Fibroblast of skin of left biceps (primary cell): Measurements from ENCODE around the gene SMAD5.

Source experiments
- DNase-seq, 2 experiments: peaks; one replicate each; pipeline ENCODE4 v3.0.0-alpha.2; 2013; ENCODE audit warnings: low read depth in 2 of 2

SMAD5 gene

DNA sequence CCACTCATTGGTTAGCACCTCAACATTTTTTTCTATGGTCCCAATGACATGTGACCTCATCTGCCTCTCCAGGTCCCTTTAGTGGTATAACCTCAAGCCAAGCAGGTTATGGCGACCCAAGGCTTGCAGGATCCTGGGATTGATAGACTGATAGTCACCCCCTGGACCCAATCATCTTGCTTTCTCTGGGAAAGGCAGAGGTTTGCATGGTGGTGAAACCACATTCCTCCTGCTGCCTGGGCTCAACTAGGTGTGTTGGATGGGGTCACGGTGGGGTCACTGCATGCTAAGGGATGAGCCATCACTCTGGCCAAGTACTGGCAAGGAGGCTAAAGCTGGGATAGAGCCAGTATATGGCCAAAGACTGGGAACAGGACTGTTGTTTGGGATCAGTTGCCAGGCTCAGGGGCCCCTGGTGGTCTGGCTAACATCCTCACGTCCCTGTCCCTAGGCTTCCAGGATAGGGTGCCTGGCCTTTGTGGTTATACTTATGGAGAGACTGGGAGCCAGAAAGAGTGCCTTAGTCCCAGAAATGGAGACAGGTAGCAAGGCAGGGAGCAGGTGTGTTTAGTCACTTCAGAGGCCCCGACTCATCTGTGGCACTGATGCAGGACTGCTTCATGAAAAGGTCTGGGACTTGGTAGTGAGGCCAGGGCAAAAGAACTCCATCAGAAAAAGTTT lies 65.0 kb downstream of the SMAD5 start:
- DNase-seq: no peak

DNA sequence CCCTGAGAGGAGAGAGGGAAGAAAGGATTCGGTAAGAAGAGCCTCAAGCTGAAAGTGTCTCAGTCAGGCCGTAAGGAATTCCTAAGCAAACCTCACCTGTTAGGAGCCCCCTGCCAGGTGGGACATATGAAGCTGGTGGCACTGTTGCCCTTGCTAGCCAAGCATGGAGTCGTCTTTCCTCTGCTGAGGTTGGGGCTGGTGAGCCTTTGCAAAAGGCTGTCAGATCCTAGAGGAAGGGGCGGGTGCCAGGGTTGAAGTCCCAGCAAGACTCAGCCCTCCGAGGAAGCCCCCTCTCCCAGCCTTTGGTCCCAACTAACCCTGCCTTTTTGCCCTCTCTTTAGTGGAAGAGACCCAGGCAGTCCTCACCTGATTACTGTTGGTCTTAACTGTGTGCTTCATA lies 65.8 kb downstream of the SMAD5 start:
- DNase-seq: no peak

DNA sequence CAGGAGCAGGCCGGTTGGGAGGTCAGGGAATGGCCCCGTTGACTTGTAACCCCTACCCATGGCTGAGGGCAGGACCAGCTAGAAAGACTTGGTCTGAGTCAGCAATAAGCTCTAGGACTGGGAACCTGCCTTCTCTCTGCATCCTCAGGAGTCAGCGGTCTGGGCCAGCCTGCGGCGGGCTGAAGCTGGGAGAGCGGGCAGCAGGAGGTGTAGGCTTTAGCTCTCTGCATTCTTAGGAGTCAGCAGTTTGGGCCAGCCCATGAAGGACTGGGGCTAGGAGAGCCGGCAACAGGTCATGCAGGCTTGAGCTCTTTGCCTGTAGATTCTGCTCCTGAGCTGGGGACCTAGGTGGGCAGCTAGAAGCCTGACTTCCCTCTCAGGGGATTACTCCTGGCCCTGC lies 66.8 kb downstream of the SMAD5 start:
- no peak for DNase-seq

DNA sequence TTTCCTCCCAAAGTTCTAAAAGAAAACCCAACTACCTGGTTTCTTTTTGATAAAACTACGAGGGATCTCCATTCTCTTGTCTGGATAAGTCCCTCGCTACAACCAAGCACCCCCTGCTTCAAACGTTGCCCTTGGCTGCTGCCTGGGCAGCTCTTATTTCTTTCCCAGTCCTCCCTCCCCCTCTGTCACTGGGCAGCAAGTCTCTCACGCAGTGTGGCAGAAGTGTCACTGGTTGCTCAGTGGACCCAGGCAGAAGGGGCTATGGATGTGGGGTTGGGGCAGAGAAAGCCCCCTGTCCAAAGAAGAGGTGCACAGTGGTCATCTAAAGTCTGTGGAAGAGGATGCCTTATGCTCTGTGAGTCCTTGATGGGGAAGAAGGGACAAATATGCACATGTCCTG lies 67.5 kb downstream of the SMAD5 start:
- DNase-seq: no peak

DNA sequence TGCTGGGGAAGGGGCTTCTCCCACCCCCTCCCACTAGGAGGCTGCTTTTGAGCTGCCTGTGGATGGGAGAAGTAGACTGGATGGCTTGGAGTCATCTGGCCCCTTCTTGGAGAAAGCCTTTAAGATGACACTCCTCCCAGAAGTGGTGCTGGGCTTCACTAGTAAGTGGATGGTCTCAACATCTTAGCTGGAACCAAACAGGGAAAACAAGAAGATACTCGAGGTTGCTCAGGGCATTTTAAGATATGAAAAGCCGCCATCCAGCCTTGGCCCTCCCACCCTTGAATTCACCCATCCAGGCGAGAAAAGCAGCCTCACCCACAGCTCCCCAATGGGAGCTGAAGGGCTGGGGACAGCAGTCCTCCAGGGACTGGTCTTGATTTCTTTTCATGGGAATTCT lies 68.1 kb downstream of the SMAD5 start:
- DNase-seq: no peak

DNA sequence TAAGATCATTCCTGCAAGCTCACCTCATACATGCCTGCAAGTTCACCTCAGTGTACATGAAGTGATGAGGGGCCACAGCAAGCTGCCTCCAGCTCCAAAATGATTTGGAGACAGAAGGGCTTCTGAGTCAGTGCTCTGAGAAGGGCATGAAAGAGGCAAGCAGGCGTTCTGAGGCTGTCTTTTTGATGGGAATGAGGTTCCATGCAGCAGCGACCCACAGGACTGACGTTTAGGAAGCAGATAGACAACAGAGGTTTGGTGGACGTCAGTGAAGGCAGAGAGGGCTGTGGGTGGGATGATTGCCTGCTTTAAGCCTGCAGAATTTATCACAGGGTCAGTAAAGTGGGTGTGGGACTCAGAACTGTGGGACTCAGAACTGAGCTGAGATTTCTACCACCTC lies 69.2 kb downstream of the SMAD5 start:
- DNase-seq: no peak

DNA sequence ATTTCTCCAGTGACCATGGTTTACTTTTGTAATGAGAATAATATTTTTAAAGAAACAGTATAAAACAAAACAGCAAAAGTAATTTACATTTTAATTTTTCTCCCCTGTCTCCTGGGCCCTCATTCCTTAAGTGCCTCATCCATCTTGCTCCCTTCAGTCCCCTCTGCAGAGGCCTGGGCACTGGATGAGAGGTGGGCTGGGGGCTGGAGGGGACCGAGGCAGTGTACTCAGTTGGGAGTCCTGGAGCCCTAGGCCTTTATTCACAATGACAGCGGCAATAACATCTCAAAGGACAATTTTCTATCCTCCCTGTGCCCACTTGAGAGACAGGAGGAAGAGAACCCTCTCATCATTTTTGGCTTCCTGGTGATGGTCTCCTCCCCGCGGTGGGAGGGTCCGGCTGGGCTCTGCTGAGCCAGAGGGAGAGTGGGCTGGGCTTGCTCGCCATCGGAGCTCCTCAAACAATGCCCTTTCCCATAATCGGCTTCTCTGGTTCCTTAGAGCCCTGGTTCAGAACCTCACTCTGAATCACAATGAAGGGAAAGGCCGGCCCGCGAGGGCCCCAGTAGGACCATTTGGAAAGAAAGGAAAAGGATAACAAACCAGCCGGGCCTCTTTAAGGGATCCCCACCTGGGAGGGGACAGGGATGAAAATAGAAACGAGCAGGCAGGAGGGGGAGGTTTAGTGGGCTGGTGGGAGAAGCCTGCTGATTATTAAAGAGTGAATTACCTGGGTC lies 70.0 kb downstream of the SMAD5 start:
- no peak for DNase-seq

DNA sequence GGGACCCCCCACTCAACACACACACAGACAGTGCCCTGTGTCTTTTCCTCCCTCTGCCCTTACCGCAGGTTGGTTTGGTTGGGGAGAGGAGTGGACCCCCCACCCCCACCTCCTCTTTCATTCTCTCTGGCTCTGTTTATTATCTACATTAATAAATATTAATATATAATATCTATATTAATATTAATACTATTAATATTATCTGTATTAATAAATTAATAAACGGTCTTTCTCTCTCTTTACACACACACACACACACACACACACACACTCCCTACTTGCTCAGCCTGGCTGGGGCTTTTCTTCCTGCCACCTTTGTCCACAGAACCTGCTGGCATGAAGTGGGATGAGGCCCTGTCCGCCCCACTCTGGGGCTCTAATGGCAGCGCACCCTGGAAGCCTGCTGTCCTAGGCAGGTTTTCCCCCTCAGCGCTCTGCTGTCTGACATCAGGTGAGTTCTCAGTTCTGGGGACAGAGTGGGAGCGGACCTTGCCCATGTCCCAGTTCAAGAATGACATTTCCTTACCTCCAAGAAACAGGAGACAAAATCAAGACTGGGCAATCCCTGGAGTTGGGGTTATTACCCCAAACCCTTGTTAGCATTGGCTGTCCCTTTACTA lies 70.8 kb downstream of the SMAD5 start:
- no peak for DNase-seq

DNA sequence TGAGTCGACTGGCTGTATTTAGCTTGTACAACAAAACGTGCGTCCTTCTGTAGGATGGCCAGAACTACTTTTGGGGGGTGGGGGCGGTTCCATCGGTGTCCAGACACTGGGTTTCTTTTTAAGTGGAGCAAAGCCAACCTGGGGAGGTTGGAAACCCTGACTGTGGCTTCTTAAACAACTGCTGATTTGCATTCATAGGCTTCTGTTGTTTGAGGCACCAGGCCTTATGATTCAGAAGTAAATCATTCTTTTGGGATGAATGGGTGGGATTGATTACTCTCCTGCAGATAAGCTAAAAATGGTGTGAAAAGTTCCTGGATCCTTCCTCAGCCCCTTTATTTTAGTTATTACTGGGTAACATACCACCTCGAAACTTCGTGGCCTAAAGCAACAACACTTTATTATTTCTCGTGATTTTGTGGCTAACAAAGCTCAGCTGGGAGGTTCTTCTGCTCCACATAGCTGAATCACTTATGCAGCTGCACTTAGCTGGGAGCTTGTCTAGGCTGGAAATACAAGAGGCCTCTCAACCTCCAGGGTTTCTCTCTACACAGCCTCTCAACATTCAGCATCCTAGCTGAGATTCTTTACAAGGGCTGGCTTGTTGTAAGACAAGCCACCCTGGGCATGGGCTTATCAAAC lies 72.5 kb downstream of the SMAD5 start:
- DNase-seq: no peak

DNA sequence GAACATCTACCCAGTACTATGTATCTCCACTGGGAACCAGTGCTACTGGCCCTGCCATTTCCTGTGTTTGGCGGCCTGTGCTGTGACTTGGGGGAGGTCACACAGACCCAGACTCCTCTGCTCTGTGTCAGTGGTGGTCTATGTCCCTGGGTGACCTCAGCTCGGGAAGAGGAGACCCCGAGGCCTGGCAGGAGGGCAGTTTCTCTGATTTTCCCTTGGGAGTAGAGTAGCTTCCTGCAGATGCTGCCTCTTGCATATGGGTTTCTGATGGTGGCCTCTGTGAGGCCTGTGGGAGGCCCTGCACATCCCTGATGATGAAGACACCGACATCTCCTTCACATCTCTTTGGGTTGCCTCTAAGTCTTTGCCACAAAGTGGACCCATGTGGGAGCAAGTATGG lies 73.3 kb downstream of the SMAD5 start:
- DNase-seq: no peak

DNA sequence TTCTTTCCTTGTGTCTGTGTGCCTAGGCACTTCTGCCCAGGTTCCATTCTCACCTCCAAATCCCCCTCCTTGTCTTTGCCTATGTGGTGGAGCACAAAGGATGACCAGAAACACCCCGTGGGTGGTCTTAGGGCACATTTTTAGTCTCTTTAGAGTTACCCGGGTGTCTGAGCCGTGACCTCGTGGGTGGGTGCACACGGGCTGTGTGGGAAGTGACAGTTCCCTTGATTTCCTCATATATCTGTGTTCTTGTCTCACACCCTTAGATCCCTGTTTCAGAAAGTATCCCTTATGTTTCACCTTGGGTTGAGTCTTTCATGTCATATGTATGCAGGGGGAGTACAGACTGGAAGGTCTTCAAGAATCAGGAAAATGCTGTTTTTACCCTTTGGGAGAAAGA lies 73.7 kb downstream of the SMAD5 start:
- no peak for DNase-seq

DNA sequence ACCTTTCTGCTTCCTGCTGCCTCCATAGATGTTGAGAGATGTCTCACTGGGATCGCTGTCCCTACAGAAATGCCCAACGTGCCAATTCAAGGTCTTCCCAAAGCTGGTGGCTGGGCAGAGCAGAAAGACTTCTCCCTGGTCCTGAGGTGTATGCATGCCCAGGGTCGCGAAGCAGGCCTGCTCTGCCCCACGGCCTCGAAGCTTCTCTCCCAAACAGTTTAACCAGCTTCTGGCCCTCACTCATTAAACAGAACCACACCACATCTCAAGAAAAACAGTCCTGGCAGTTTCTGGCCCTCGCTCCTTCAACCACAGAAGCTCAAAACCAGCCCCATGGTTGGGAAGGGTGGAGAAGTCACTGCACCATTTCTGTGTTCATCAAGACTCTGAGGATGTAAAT lies 75.0 kb downstream of the SMAD5 start:
- DNase-seq: no peak

DNA sequence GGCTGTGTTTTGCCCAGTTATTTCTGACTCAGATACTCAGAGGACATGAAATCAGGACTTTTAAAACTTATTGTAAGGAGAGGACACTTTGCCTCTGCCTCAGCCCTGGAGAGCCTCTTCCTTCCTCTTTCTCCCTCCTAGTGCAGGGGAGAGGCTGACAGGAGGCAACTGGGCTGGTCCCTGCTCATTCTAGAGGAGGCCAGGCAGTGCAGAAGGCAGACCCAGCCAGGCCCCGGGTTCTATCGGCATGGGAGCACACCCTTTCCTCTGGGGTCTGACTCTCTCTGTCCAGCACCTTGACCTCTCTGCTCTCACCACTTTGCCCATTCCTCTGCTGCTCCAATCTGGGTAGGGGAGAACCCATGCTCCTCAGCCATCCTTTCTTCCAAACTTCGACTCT lies 76.3 kb downstream of the SMAD5 start:
- DNase-seq: no peak

DNA sequence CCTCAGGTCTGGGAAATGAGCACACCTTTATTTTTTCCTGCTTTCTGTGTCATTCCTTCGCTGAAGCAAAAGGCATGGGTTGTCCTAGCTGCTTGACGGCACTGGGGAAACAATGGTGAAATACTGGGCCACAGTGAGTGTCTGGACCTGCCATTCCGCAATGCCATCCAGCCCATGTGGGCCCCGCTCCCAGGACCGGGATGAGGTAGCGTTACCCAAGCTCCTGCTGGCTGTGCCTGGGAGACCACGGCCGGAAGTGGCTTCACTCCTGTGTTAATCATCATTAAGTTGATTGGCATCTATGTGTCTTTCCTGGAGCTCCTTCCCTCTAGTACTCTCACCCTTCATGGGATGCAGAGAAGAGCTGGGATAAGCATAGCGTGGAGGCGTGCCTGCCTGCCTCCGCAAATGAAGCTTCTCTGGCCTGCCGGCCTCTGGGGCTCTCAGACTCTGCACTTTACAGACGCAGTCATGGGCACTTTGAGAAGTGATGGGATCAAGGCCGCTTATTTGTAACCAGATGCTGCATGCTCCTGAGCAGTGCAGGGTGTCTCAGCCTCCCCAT lies 76.8 kb downstream of the SMAD5 start:
- no peak for DNase-seq

DNA sequence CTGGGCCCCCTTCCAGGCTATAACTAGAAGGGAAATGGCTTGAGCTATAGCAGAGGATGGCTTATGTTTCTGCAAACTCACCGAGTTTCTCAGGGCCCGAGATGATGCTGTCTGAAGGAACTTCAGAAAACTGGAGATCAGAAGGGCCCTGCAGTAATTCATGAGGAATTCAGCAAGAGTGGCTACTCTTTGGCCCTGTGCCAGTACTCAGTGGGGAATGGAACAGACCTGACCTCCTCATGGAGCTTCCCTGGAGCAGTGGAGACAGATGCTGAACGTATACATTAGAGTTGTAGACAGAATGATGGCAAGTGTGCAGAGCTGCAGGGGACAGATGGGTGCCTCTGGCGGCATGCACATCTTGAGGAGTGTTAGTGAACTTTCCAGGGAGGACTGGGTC lies 77.6 kb downstream of the SMAD5 start:
- no peak for DNase-seq

DNA sequence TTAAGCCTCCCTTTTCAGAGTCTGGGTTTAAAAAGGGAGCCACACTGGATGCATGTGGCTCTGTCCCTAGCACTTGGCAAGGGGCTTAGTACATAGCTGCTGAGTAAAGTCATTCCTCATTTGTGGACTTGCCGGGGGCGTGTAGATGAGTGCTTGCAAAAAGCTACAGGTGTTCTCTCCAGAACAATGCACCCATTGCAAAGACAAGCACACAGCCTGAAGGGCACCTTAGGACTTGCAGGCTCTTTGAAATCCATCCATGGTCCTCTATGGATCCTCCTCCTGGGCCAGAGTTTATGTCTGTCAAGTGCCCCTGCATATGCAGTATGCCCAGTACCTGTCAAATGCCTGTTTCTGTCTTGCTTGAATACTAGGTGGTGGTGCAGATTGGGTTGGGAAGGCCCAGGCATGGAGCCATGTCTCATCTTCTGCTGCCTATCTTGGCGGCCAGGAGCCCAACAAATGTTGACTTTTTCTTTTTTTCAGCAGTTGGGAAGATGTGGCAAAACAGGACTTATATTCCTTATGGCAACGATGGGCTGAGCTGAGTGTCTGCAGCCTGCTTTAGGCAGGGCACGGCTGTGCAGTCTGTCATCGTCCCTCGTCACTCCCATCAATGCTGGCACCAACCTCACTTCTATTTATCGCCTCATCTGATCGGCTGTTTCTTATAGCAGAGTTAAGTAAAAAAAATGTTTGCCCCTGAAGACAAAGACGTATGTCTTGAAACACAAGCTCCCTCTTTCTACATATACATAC lies 78.8 kb downstream of the SMAD5 start:
- DNase-seq: no peak

DNA sequence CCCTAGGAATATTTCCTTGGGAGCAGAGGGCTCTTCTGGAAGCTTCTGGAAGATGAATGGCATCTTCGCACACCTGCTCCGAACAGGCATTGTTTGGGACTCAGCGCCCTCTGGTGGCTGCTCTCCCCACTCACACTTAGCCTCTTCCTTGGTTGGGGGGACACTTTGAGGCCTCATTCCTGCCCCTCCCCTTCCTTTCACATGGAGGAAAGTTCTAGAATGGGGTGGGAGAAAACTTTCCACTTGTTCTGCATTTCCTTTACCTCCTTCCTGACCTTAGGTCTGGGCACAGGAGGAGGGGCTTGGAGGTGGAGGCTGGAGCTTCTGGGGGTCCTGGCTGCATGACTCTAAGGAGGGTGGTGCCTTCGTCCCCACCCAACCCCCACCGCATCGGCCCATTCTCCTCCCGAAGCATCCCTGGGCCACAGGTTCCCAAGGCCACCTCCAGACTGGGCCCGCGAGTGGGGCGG lies 79.6 kb downstream of the SMAD5 start:
- no peak for DNase-seq

DNA sequence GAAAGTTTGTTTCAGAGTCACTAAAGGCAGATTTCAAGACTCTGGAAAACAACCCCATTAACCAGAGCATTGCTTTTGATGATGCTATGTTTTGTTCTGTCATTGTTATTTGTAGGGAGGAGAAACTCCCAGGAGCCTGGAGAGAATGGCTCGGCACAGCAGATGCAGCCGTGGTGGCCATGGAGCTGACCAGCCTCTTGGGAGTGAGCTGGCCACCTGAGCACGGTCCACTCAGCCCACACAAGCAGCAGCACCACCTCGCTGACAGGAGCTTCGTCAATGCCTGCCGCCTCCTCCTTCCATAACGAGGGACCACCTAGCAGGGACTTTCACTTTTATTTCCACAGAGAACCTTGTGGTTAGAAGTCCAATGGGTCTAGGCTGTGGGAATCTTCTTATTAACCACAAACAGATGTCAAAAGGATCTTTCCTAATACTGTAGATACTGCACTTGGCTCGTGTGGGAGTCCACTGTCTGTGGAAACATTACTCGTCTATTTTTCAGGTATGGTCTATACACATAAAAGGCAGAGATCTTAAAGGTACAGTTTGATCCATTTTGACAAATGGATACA lies 81.4 kb downstream of the SMAD5 start:
- no peak for DNase-seq

DNA sequence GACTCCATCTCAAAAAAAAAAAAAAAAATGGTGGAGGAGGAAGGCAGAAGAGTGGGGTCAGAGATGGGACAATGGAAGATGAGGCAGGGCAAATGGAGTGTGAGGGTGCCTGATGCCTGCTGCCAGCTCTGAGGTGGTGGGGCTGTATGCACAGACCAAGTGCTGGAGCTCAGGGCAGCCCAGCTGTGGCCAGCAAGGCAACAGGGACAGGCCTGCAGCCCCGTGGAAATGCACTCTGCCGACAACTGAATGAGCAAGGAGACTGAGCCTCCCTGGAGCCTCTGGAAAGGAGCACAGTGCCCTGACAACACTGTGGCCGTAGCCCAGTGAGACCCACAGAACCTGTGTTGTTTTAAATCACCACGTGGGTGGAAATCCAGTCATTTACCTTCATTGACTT lies 83.2 kb downstream of the SMAD5 start:
- no peak for DNase-seq

DNA sequence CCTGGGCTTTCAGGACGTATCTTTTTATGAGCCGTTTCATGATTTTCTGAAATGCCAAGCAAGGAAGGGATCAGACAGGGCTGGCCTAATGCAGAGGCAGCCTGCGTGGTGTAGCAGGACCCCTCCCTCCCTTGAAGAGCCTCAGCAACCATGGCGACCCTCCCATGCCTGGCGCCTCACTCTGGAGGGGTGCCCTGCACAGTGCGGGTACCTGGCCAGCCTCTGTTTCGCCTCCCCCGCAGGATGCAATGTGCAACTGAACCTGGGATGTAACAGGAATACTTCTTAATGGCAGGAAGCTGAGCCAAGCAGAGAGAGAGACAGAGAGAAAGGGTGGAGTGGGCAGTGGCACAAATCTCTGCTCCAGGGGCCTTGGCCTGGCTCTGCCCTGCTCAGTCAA lies 83.6 kb downstream of the SMAD5 start:
- no peak for DNase-seq

DNA sequence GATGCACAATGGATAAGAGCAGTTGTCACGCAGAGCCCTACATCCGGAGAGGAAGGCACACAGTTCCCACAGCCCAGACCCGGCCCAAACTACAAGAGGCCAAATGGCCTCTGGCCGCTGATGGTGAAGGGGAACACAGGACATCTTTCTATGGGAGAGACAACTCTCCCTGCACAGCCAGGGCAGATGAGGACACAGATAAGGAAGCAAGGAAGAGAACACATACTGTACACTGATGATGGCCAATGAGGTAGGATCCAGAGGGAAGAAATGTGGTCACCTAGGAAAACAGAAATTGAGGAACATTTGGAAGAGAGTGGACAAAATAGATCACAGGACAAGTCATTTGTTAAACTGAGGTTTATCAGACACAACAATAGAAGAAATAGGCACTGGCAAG lies 88.7 kb downstream of the SMAD5 start:
- DNase-seq: no peak
